Ovary (tissue), 3 donors: ENCODE data around the gene ITGAE.

Experiments
- CTCF ChIP-seq, 3 donors: fragments of 450-650 bp in 2 of 3; fragments of 200-600 bp in 1 of 3; IDR thresholded peaks; one replicate each; pipeline versions ENCODE4 v1.5.1 to v1.8.0; 2016 to 2022; ENCODE audit warnings: antibody characterized with exemption in 3 of 3, mild to moderate bottlenecking in 1 of 3
- EP300 ChIP-seq: sonication (generic); formaldehyde crosslinking; IDR thresholded peaks from one replicate; pipeline ENCODE4 v1.6.1; 2017; ENCODE audit warnings: antibody characterized with exemption
- POLR2A ChIP-seq: fragments of 450-650 bp; IDR thresholded peaks from one replicate; pipeline ENCODE4 v1.6.1; 2017; ENCODE audit warnings: antibody characterized with exemption, mild to moderate bottlenecking, moderate library complexity
- donor health status: DM: no; HTN: no; CAD: no.

- no peak for TF ChIP-seq EP300
- no peak for TF ChIP-seq CTCF (IDR thresholded peaks at IDR 0.05)
- no peak for TF ChIP-seq POLR2A
These were observed 27.3 kb upstream of the ITGAE start for GRCh38 chr17:3828151-3828851.
